ENCODE data around the gene ALG11. TPM values are rescaled to one million over a fixed set of nuclear protein-coding genes. Genes with fewer than 3 reads are reported as not detected.
"Not testable (repeated sequence)": the region's sequence is repeated elsewhere in the genome, so short reads cannot be mapped to it uniquely, and the experiment has no call there.

ALG11 gene
- total RNA-seq, 1 donor from 2014 or later = 43.5 TPM

GRCh38 chr13:52020191-52020590, 8.0 kb downstream of the ALG11 start:
- intact Hi-C loops (cut with DNase I) = no loop called here
- DNase-seq (ENCODE audit: low spot score) = no peak
- ATAC-seq = no peak

- DNase-seq (ENCODE audit: low spot score) (no peak), ATAC-seq (no peak)
- intact Hi-C loops (cut with DNase I) = no loop called here
Observed at GRCh38 chr13:52022356-52022755, 10.2 kb downstream of the ALG11 start.

DNA sequence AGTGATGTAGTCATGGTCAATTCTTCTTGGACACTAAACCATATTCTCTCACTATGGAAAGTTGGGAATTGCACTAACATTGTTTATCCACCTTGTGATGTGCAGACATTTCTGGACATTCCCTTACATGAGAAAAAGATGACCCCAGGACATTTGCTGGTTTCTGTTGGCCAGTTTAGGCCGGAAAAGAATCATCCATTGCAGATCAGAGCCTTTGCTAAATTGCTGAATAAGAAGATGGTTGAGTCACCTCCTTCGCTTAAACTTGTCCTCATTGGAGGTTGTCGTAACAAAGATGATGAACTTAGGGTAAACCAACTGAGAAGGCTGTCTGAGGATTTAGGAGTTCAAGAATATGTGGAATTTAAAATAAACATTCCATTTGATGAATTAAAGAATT, 12.3 kb downstream of the ALG11 start, which contains the start of gene UTP14C:
TSS of gene UTP14C (plus strand) at position 211 of the 400 bp plus-strand sequence. CDS start 4,114 bp downstream, outside the sequence.
- intact Hi-C loops (cut with DNase I) = no loop called here
- ATAC-seq = no peak
- DNase-seq (ENCODE audit: low spot score) = no peak

DNA sequence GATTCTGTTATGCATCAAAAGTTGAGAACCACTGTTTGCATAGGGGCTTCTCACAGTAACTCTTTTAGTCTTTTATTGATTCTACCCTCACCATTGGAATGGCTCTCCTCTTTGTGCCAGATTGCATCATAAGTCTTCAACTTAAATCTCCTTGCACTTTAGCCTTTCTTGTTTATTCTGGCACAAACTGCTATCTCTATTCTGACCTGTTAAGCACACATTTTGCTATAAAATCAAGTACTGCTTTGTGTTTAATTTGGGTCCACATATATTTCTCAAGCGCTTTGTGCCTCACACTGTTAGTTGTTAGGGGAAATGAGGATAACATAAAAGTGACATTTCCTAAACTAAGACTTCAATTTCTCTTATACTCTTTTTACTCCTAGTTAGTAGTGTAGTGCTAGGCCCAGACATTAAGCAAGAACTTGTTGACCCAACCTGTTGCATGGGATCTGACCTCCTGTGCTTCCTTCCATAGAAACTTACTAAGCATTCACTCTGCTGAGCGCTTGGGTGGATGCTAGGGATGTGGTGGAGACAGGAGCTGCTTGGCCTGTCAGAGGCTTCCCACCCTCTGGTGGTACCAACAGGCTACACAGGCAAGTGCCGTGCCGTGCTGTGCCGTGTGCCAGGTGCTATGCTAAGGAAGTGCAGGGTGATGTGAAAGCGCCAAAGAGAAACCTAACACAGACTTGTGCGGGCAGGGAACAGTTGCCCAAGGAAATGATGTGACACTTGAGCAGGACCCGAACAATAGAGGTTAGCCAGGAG, 13.5 kb downstream of the ALG11 start:
- DNase-seq (ENCODE audit: low spot score) (no peak), ATAC-seq (no peak)
- intact Hi-C loops (cut with DNase I) = no loop called here

- no peak for DNase-seq (ENCODE audit: low spot score)
- ATAC-seq = no peak
- intact Hi-C loops (cut with DNase I) = no loop called here
Observed at GRCh38 chr13:52026246-52026626, 14.0 kb downstream of the ALG11 start.

DNA sequence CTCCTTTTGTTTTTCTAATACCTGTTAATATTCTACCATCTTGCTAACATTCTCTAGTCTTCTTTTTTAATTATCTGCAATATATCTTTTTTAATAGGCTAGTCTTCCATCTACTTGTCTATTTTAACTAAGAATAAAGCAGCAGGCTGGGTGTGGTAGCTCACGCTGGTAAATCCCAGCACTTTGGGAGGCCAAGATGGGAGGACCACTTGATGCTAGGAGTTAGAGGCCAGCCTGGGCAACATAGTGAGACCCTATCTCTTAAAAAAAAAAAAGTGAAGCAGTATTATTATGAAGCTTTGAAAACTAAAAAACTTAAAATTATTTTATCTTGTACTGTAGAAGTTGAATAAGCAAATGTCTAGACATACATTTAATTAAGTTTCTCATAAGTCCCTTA, 15.6 kb downstream of the ALG11 start:
- no peak for DNase-seq (ENCODE audit: low spot score)
- intact Hi-C loops (cut with DNase I) = no loop called here
- ATAC-seq = no peak

DNA sequence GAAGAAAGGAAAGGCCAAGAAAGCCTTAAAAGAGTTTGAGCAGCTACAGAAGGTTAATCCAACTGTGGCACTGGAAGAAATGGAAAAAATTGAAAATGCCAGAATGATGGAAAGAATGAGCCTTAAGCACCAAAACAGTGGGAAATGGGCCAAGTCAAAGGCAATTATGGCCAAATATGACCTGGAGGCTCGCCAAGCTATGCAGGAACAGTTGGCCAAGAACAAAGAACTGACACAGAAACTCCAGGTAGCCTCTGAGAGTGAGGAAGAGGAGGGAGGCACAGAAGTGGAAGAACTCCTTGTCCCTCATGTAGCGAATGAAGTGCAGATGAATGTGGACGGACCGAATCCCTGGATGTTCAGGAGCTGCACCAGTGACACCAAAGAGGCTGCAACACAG, 17.4 kb downstream of the ALG11 start:
- intact Hi-C loops (cut with DNase I) = no loop called here
- ATAC-seq (no peak), DNase-seq (ENCODE audit: low spot score) (no peak)

DNA sequence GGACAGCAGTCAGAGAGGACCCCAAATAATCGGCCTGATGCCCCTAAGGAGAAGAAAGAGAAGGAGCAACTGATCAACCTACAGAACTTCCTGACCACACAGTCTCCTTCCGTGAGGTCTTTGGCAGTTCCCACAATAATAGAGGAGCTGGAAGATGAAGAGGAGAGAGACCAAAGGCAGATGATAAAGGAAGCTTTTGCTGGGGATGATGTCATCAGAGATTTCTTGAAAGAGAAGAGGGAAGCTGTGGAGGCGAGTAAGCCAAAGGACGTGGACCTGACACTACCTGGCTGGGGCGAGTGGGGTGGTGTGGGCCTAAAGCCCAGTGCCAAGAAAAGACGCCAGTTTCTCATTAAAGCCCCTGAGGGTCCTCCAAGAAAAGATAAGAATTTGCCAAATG, 18.2 kb downstream of the ALG11 start:
- ATAC-seq; DNase-seq (ENCODE audit: low spot score); intact Hi-C loops (cut with DNase I): not testable (repeated sequence)

- ATAC-seq (no peak), DNase-seq (ENCODE audit: low spot score) (no peak)
- intact Hi-C loops (cut with DNase I) = no loop called here
Observed at GRCh38 chr13:52033039-52033438, 20.8 kb downstream of the ALG11 start.

GRCh38 chr13:52034616-52035226, 22.5 kb downstream of the ALG11 start:
- intact Hi-C loops (cut with DNase I) = no loop called here
- DNase-seq (ENCODE audit: low spot score) = no peak

DNA sequence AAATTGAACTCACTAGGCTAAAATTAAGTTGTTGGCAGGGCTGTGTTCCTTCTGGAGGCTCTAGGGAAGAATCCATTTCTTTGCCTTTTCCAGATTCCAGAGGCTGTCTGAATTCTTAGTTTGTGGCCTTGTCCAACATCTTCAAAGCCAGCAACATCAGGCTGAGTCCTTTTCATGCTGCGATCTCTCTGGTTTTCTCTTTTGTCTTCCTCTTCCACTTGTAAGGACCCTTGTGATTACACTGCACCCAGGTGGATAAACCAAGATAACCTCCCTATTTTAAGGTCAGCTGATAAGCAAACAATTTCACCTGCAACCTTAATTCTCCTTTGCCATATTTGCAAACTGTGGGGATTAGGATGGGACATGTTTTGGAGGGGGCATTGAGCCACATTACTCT, 23.8 kb downstream of the ALG11 start:
- DNase-seq (ENCODE audit: low spot score) (no peak), ATAC-seq (no peak)
- intact Hi-C loops (cut with DNase I) = no loop called here

More at GRCh38 chr13:52034616-52035226, 22.5 kb downstream of the ALG11 start:
- no peak for ATAC-seq

DNA sequence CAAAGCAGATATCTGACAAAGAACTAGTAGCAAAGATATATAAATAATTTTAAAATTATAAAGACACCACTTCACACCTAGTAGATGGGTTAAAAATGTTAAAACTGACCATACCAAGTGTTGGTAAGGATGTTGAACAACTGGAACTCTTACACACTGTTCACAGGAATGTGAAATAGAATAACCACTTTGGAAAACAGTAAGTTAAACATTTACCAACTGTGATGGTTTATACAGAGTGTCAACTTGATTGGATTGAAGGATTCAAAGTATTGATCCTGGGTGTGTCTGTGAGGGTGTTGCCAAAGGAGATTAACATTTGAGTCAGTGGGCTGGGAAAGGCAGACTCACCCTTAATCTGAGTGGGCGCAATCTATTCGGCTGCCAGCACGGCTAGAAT, 31.5 kb downstream of the ALG11 start:
- no peak for DNase-seq (ENCODE audit: low spot score)
- no peak for ATAC-seq
- intact Hi-C loops (cut with DNase I) = no loop called here

GRCh38 chr13:52047463-52047862, 35.3 kb downstream of the ALG11 start:
- intact Hi-C loops (cut with DNase I) = no loop called here
- DNase-seq (ENCODE audit: low spot score) = no peak
- no peak for ATAC-seq

GRCh38 chr13:52048516-52048915, 36.3 kb downstream of the ALG11 start:
- intact Hi-C loops (cut with DNase I) = no loop called here
- ATAC-seq = no peak
- no peak for DNase-seq (ENCODE audit: low spot score)

GRCh38 chr13:52051400-52051799, 39.2 kb downstream of the ALG11 start:
- DNase-seq (ENCODE audit: low spot score) (no peak), ATAC-seq (no peak)
- intact Hi-C loops (cut with DNase I) = no loop called here

GRCh38 chr13:52053460-52053859, 41.3 kb downstream of the ALG11 start:
- intact Hi-C loops (cut with DNase I) = no loop called here
- no peak for ATAC-seq
- no peak for DNase-seq (ENCODE audit: low spot score)

- intact Hi-C loops (cut with DNase I); ATAC-seq; DNase-seq (ENCODE audit: low spot score): not testable (repeated sequence)
Observed at GRCh38 chr13:52061064-52061463, 48.9 kb downstream of the ALG11 start.

- intact Hi-C loops (cut with DNase I) = no loop called here
- ATAC-seq (no peak), DNase-seq (ENCODE audit: low spot score) (no peak)
Observed at GRCh38 chr13:52061587-52061986, 49.4 kb downstream of the ALG11 start.

GRCh38 chr13:52067237-52067636, 55.0 kb downstream of the ALG11 start:
- intact Hi-C loops (cut with DNase I) = no loop called here
- no peak for DNase-seq (ENCODE audit: low spot score)
- ATAC-seq = no peak

GRCh38 chr13:52070929-52071523, 58.8 kb downstream of the ALG11 start:
- ATAC-seq (no peak), DNase-seq (ENCODE audit: low spot score) (no peak)
- intact Hi-C loops (cut with DNase I) = no loop called here

Measured in sciatic nerve (tissue), 2 donors.